MM.1S (cell line): Measurements from ENCODE around the gene RERE.
"Not testable (repeated sequence)": the region's sequence is repeated elsewhere in the genome, so short reads cannot be mapped to it uniquely, and the experiment has no call there.

Experiments used
- DNase-seq: peaks from one replicate; pipeline ENCODE4 v3.0.0-alpha.2; 2015
- H2AFZ ChIP-seq: fragments of 300-600 bp; sonication (generic); 2 replicates; pipeline ENCODE4 v1.6.0; 2016; ENCODE audit warnings: antibody characterized with exemption, low read length
- H3F3A ChIP-seq: fragments of 300-600 bp; sonication (generic); 2 replicates; pipeline ENCODE4 v1.6.1; 2016; ENCODE audit warnings: mild to moderate bottlenecking, antibody characterized with exemption, low read length, moderate library complexity, mixed read lengths; ENCODE audit not compliant: insufficient read depth
- H3K27ac ChIP-seq: fragments of 300-600 bp; sonication (generic); 2 replicates; pipeline ENCODE4 v1.5.1; 2016; ENCODE audit warnings: mild to moderate bottlenecking, low read length
- H3K27me3 ChIP-seq: fragments of 300-600 bp; sonication (generic); replicated peaks from 2 replicates; pipeline ENCODE4 v1.6.0; 2016; ENCODE audit warnings: low read length; ENCODE audit not compliant: insufficient read depth
- H3K36me3 ChIP-seq: fragments of 300-600 bp; sonication (generic); replicated peaks from 2 replicates; pipeline ENCODE4 v1.6.1; 2016; ENCODE audit warnings: mild to moderate bottlenecking, low read length, mixed read lengths; ENCODE audit not compliant: insufficient read depth
- H3K4me1 ChIP-seq: fragments of 300-600 bp; sonication (generic); 2 replicates; pipeline ENCODE4 v1.6.1; 2016; ENCODE audit warnings: low read length, mixed read lengths
- H3K4me2 ChIP-seq: fragments of 300-600 bp; sonication (generic); 2 replicates; pipeline ENCODE4 v1.6.0; 2016; ENCODE audit warnings: low read depth, low read length
- H3K4me3 ChIP-seq: fragments of 300-600 bp; sonication (generic); 2 replicates; pipeline ENCODE4 v1.5.1; 2016; ENCODE audit warnings: low read length, mixed read lengths
- H3K79me2 ChIP-seq: fragments of 300-600 bp; sonication (generic); 2 replicates; pipeline ENCODE4 v1.6.1; 2016; ENCODE audit warnings: mixed run types, low read length, mixed read lengths
- H3K9ac ChIP-seq: fragments of 300-600 bp; sonication (generic); 2 replicates; pipeline ENCODE4 v1.6.1; 2016; ENCODE audit warnings: low read length, mixed read lengths
- H3K9me2 ChIP-seq: fragments of 300-600 bp; sonication (generic); replicated peaks from 2 replicates; pipeline ENCODE4 v1.6.1; 2016; ENCODE audit warnings: mild to moderate bottlenecking, low read length, mixed read lengths; ENCODE audit not compliant: insufficient read depth
- H3K9me3 ChIP-seq: fragments of 300-600 bp; sonication (generic); replicated peaks from 2 replicates; pipeline ENCODE4 v1.6.1; 2016; ENCODE audit warnings: mild to moderate bottlenecking, low read length, mixed read lengths; ENCODE audit not compliant: insufficient read depth
- H4K20me1 ChIP-seq: fragments of 300-600 bp; sonication (generic); 2 replicates; pipeline ENCODE4 v1.6.1; 2016; ENCODE audit warnings: mild to moderate bottlenecking, low read length, moderate library complexity, mixed read lengths; ENCODE audit not compliant: insufficient read depth
- EZH2 ChIP-seq: fragments of 300-600 bp; sonication (generic); optimal IDR thresholded peaks from 2 replicates; pipeline ENCODE3; 2017; ENCODE audit warnings: low read depth, mild to moderate bottlenecking, antibody characterized with exemption, low read length, mixed read lengths
- EZH2phosphoT487 ChIP-seq: fragments of 300-600 bp; sonication (generic); IDR thresholded peaks from 2 replicates; pipeline ENCODE4 v1.6.1; 2018; ENCODE audit warnings: antibody characterized with exemption, low read length
- TF ChIP-seq, protein P1 (sequence below): fragments of 300-600 bp; sonication (generic); IDR thresholded peaks from 2 replicates; pipeline ENCODE4 v1.5.1; 2016; ENCODE audit warnings: antibody characterized with exemption, low read length, mixed read lengths

The RERE gene

GRCh38 chr1:8728464-8728863 is 89.0 kb downstream of the RERE start:
- Histone ChIP-seq H3K9me2 (no peaks in the 10 kb centered on the region), H3K79me2 (no peaks in the 10 kb centered on the region), H2AFZ (no peak overlapping the region), H3K36me3 (no peaks in the 10 kb centered on the region), H3K9me3 (no peaks in the 10 kb centered on the region), H3K9ac (no peak overlapping the region), H3K4me3 (0 out of 2 replicates have a peak overlapping the region, but pooled peaks have one; percentile 5), H3K4me2 (peak overlapping the region; percentile 33), H4K20me1 (no peaks in the 10 kb centered on the region), H3K27me3 (no peaks in the 10 kb centered on the region), H3F3A (no peaks in the 10 kb centered on the region; the same call in 1 of the 2 replicates), H3K4me1 (peaks cover 7% of the 10 kb centered on the region), H3K27ac (no peak overlapping the region)
- TF ChIP-seq, protein P1, sequence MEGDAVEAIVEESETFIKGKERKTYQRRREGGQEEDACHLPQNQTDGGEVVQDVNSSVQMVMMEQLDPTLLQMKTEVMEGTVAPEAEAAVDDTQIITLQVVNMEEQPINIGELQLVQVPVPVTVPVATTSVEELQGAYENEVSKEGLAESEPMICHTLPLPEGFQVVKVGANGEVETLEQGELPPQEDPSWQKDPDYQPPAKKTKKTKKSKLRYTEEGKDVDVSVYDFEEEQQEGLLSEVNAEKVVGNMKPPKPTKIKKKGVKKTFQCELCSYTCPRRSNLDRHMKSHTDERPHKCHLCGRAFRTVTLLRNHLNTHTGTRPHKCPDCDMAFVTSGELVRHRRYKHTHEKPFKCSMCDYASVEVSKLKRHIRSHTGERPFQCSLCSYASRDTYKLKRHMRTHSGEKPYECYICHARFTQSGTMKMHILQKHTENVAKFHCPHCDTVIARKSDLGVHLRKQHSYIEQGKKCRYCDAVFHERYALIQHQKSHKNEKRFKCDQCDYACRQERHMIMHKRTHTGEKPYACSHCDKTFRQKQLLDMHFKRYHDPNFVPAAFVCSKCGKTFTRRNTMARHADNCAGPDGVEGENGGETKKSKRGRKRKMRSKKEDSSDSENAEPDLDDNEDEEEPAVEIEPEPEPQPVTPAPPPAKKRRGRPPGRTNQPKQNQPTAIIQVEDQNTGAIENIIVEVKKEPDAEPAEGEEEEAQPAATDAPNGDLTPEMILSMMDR = no peak
- no peak for TF ChIP-seq EZH2phosphoT487
- TF ChIP-seq EZH2 = no peak
- peak; percentile 61 for DNase-seq

DNA sequence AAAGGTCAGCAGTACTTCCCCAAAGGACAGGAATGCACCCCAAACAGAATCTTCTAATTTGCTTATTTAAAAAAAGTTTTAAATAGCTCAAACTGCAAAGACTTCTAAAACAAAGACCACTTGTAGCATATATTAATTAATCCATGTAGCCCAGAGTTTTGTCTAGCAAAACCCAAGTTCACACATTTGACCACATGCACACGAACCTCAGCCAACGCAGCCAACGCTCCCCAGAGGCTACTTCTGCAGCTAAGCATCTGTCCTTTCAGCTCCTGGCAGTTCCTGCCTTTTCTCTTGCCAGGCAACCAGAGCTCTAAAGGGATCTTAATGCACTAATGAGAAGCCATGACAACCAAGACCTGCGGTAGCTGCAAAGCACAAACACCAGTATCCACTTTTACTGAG is 89.6 kb downstream of the RERE start:
- H3K4me2 ChIP-seq = no peak overlapping the region; the same call in 1 of the 2 replicates
- TF ChIP-seq EZH2phosphoT487 (no peak), EZH2 (no peak)
- TF ChIP-seq, protein P1 = no peak
- peaks cover 14% of the 10 kb centered on the region for H3K4me1 ChIP-seq
- no peak overlapping the region for H3K4me3 ChIP-seq
- no peak for DNase-seq
- H3K9ac ChIP-seq = no peak overlapping the region
- H3F3A ChIP-seq = no peaks in the 10 kb centered on the region; the same call in 1 of the 2 replicates
- no peaks in the 10 kb centered on the region for H3K9me3 ChIP-seq
- H3K27me3 ChIP-seq = no peaks in the 10 kb centered on the region
- no peaks in the 10 kb centered on the region for H3K79me2 ChIP-seq
- H3K27ac ChIP-seq = no peak overlapping the region
- no peaks in the 10 kb centered on the region for H3K9me2 ChIP-seq
- no peaks in the 10 kb centered on the region for H3K36me3 ChIP-seq
- no peaks in the 10 kb centered on the region for H4K20me1 ChIP-seq
- H2AFZ ChIP-seq = no peak overlapping the region

- peaks cover 19% of the 10 kb centered on the region for H3K4me1 ChIP-seq
- H3K36me3 ChIP-seq, H3K9ac ChIP-seq, DNase-seq, H4K20me1 ChIP-seq, H3K9me2 ChIP-seq, H3F3A ChIP-seq, H3K27ac ChIP-seq, H3K27me3 ChIP-seq, H3K9me3 ChIP-seq, H3K4me2 ChIP-seq, H2AFZ ChIP-seq, H3K4me3 ChIP-seq, H3K79me2 ChIP-seq: not testable (repeated sequence)
These were observed 90.1 kb downstream of the RERE start for GRCh38 chr1:8727316-8727715.

DNA sequence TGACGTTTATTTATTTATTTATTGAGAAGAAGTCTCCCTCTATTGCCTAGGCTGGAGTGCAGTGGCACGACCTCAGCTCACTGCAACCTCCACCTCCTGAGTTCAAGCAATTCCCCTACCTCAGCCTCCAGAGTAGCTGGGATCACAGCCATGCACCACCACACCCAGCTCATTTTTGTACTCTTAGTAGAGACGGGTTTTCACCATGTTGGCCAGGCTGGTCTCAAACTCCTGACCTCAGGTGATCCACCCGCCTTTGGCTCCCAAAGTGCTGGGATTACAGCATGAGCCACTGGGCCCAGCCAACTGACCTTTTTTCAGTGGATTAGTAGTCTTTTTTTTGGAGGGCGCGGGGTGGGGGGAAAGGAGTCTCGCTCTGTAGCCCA is 90.6 kb downstream of the RERE start:
- not testable (repeated sequence) for H3K9me2 ChIP-seq, H3K9ac ChIP-seq, H3K4me2 ChIP-seq, H3K27me3 ChIP-seq, DNase-seq, H3K27ac ChIP-seq, H2AFZ ChIP-seq, H3K9me3 ChIP-seq, H3K36me3 ChIP-seq, H4K20me1 ChIP-seq, H3K4me3 ChIP-seq, H3K79me2 ChIP-seq, H3F3A ChIP-seq
- peaks cover 20% of the 10 kb centered on the region for H3K4me1 ChIP-seq
